HepG2 (cell line): ENCODE data around the gene URM1. TPM values are rescaled to one million over a fixed set of nuclear protein-coding genes. Genes with fewer than 3 reads are reported as not detected.
A peak's percentile ranks its signal among the peaks of the same experiment; 100 is the strongest.

ENCODE experiments used
- HIC2 ChIP-seq: sonication (generic); formaldehyde crosslinking; IDR thresholded peaks from 2 replicates; pipeline ENCODE4 v1.9.0; 2022; ENCODE audit warnings: low read depth, missing genetic modification reagents
- KLF9 ChIP-seq: IDR thresholded peaks from 2 replicates; pipeline ENCODE4 v1.6.1; 2016; ENCODE audit warnings: low read depth
- MTERF4 ChIP-seq: sonication (generic); formaldehyde crosslinking; IDR thresholded peaks from 2 replicates; pipeline ENCODE4 v1.8.0; 2023; ENCODE audit warnings: mild to moderate bottlenecking, missing genetic modification reagents
- MYNN ChIP-seq: sonication (generic); formaldehyde crosslinking; IDR thresholded peaks from 2 replicates; pipeline ENCODE4 v1.4.0; 2020; ENCODE audit warnings: mild to moderate bottlenecking, low read depth, missing genetic modification reagents
- PHB2 ChIP-seq: fragments of 450-650 bp; IDR thresholded peaks from 2 replicates; pipeline ENCODE4 v1.6.1; 2018; ENCODE audit not compliant: partially characterized antibody
- PRDM10 ChIP-seq: sonication (generic); formaldehyde crosslinking; IDR thresholded peaks from 2 replicates; pipeline ENCODE4 v1.4.0; 2020; ENCODE audit warnings: low read depth, missing genetic modification reagents
- REXO4 ChIP-seq: sonication (generic); formaldehyde crosslinking; IDR thresholded peaks from 2 replicates; pipeline ENCODE4 v1.8.0; 2022; ENCODE audit warnings: missing genetic modification reagents, mild to moderate bottlenecking, borderline replicate concordance
- SRF ChIP-seq: IDR thresholded peaks from 2 replicates; pipeline ENCODE4 v1.6.1; 2011; ENCODE audit warnings: mild to moderate bottlenecking, low read depth, low read length, moderate library complexity
- USF2 ChIP-seq, 2 experiments: sonication (generic) in 1 of 2; formaldehyde crosslinking in 1 of 2; IDR thresholded peaks; 2 replicates each; pipeline versions ENCODE4 v1.5.1 to v1.6.1; 2011 to 2020; ENCODE audit warnings: borderline replicate concordance in 1 of 2, low read depth in 1 of 2, low read length in 1 of 2, mild to moderate bottlenecking in 1 of 2, missing genetic modification reagents in 1 of 2, moderate library complexity in 1 of 2
- ZNF253 ChIP-seq: sonication (generic); formaldehyde crosslinking; IDR thresholded peaks from 2 replicates; pipeline ENCODE4 v1.8.0; 2022; ENCODE audit warnings: mild to moderate bottlenecking, missing genetic modification reagents, borderline replicate concordance
- ZNF446 ChIP-seq: sonication (generic); formaldehyde crosslinking; IDR thresholded peaks from 2 replicates; pipeline ENCODE4 v1.5.0; 2020; ENCODE audit warnings: mild to moderate bottlenecking, missing genetic modification reagents
- ZNF501 ChIP-seq: sonication (generic); formaldehyde crosslinking; IDR thresholded peaks from 2 replicates; pipeline ENCODE4 v1.5.1; 2020; ENCODE audit warnings: mild to moderate bottlenecking, moderate library complexity, missing genetic modification reagents
- ZNF772 ChIP-seq: sonication (generic); formaldehyde crosslinking; IDR thresholded peaks from 2 replicates; pipeline ENCODE4 v1.5.0; 2020; ENCODE audit warnings: mild to moderate bottlenecking, missing genetic modification reagents
- ZNF784 ChIP-seq: sonication (generic); formaldehyde crosslinking; IDR thresholded peaks from 2 replicates; pipeline ENCODE4 v1.5.1; 2020; ENCODE audit warnings: missing genetic modification reagents, mild to moderate bottlenecking, borderline replicate concordance
- ZNF816 ChIP-seq: sonication (generic); formaldehyde crosslinking; IDR thresholded peaks from 2 replicates; pipeline ENCODE4 v1.8.0; 2022; ENCODE audit warnings: missing genetic modification reagents, mild to moderate bottlenecking, borderline replicate concordance
- ZSCAN9 ChIP-seq: IDR thresholded peaks from 2 replicates; pipeline ENCODE4 v1.6.1; 2016; ENCODE audit warnings: borderline replicate concordance
- polyA plus RNA-seq, 8 experiments: library from polyadenylated mRNA; depleted of rRNA in 3 of 8; stranded (reverse) in 7 of 8; unstranded in 1 of 8; fragments of >200 nt; fragmentation: Illumina TruSeq in 4 of 8; extraction: Trizol in 4 of 8; gene quantifications; 2 replicates each; pipeline versions ENCODE4 v1.2.1 to v1.2.3, GENCODE V29; 2011 to 2016; ENCODE audit warnings: low read depth in 4 of 8, missing spikeins in 1 of 8, mixed read lengths in 1 of 8; ENCODE audit not compliant: insufficient read depth in 1 of 8
- total RNA-seq, 5 experiments: library from RNA; depleted of rRNA; stranded (reverse); fragments of >200 nt; fragmentation: Illumina TruSeq; extraction: Trizol; gene quantifications; 2 replicates each; pipeline ENCODE4 v1.2.3, GENCODE V29; 2016; ENCODE audit warnings: low read depth in 1 of 5

The URM1 gene
- total and polyA plus RNA-seq, 2 of the 13 experiments (the other 11 are each of a cell fraction or from before 2014, with no cell fraction given), result 37.1 to 41.3 TPM

GRCh38 chr9:128370752-128371629 is at the start of gene URM1 (continued):
- TF ChIP-seq HIC2 (CRISPR knock-in tag) (0 out of 2 replicates have a peak, but pooled peaks have one; percentile 29), PRDM10 (CRISPR knock-in tag) (peak; percentile 18; the same call in 1 of the 2 replicates), ZNF816 (CRISPR knock-in tag) (no peak), USF2 (IDR thresholded peaks at IDR 0.05; ENCODE audit: low read depth, low read length) (no peak), USF2 (CRISPR knock-in tag; IDR thresholded peaks at IDR 0.05; ENCODE audit: borderline replicate concordance) (no peak), REXO4 (CRISPR knock-in tag) (no peak), ZNF772 (CRISPR knock-in tag) (no peak), ZNF253 (CRISPR knock-in tag) (no peak), KLF9 (CRISPR knock-in tag) (no peak), ZNF501 (peak; percentile 57; the same call in 1 of the 2 replicates), MYNN (CRISPR knock-in tag) (no peak), ZSCAN9 (CRISPR knock-in tag) (no peak; the same call in none of the 2 replicates), ZNF784 (CRISPR knock-in tag) (no peak), SRF (no peak), PHB2 (no peak), MTERF4 (CRISPR knock-in tag) (no peak), ZNF446 (no peak)
